Progenitor cell of endocrine pancreas (in vitro differentiated cells): ENCODE data around the gene FGD4. TPM values are rescaled to one million over a fixed set of nuclear protein-coding genes. Genes with fewer than 3 reads are reported as not detected.
A peak's percentile ranks its signal among the peaks of the same experiment; 100 is the strongest.

Experiments used
- DNase-seq: peaks from one replicate; pipeline ENCODE4 v3.0.0; 2021; ENCODE audit warnings: low spot score; ENCODE audit not compliant: unreplicated experiment
- H3K27ac Mint-ChIP-seq: 2 replicates; pipeline ENCODE4 v1.8.0; 2021; ENCODE audit warnings: mild to moderate bottlenecking, moderate library complexity, mixed read lengths
- H3K27me3 Mint-ChIP-seq: 2 replicates; pipeline ENCODE4 v1.8.0; 2021; ENCODE audit warnings: mixed read lengths
- H3K36me3 Mint-ChIP-seq: 2 replicates; pipeline ENCODE4 v1.8.0; 2022; ENCODE audit warnings: mixed read lengths; ENCODE audit not compliant: insufficient read depth
- H3K4me1 Mint-ChIP-seq: 2 replicates; pipeline ENCODE4 v1.8.0; 2021; ENCODE audit warnings: low read depth, mixed read lengths
- H3K4me3 Mint-ChIP-seq: 2 replicates; pipeline ENCODE4 v1.8.0; 2021; ENCODE audit warnings: low read depth, mild to moderate bottlenecking, moderate library complexity, mixed read lengths
- H3K9me3 Mint-ChIP-seq: 2 replicates; pipeline ENCODE4 v1.8.0; 2021; ENCODE audit warnings: low read depth, mixed read lengths
- CTCF ChIP-seq: fragments of 200-600 bp; sonication (generic); IDR thresholded peaks from one replicate; pipeline ENCODE4 v1.5.0; 2021; ENCODE audit warnings: antibody characterized with exemption, mild to moderate bottlenecking; ENCODE audit not compliant: unreplicated experiment
- total RNA-seq: library from RNA; stranded (reverse); gene quantifications from 2 replicates; pipeline ENCODE4 v1.2.1, GENCODE V29; 2021

Gene FGD4
- total RNA-seq, 1 donor from 2014 or later, result 83.8 TPM

- Mint-ChIP-seq H3K36me3 (peaks cover 40% of the 10 kb centered on the region), H3K27me3 (no peaks in the 10 kb centered on the region), H3K9me3 (no peaks in the 10 kb centered on the region), H3K4me3 (no peak overlapping the region), H3K27ac (no peak overlapping the region), H3K4me1 (peaks cover 18% of the 10 kb centered on the region)
- DNase-seq, result no peak
- TF ChIP-seq CTCF, result no peak
These were observed 245.1 kb downstream of the FGD4 start for GRCh38 chr12:32644431-32644830.

DNA sequence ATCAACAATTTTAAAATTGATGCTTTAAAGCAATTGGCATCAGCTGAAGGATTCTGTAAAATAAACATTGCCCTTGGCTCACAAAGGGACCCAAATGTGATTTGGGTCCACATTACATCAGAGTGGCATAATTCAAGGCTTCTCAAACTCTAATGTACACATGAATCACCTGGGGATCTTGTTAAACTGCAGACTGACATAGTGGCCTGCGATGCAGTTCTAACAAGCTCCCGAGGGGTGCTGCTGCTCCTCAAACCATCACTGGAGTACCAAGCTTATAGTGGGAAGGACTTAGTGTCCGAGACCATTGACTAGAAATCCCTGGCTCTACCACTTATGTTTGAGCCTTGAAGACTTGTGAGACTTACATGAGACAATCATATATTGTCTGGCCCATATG is 247.9 kb downstream of the FGD4 start:
- TF ChIP-seq CTCF, result no peak
- Mint-ChIP-seq H3K4me1 (peaks cover 12% of the 10 kb centered on the region), H3K36me3 (peaks cover 20% of the 10 kb centered on the region), H3K9me3 (no peaks in the 10 kb centered on the region), H3K27ac (peak overlapping the region; percentile 34), H3K27me3 (no peaks in the 10 kb centered on the region), H3K4me3 (no peak overlapping the region)
- DNase-seq, result no peak

DNA sequence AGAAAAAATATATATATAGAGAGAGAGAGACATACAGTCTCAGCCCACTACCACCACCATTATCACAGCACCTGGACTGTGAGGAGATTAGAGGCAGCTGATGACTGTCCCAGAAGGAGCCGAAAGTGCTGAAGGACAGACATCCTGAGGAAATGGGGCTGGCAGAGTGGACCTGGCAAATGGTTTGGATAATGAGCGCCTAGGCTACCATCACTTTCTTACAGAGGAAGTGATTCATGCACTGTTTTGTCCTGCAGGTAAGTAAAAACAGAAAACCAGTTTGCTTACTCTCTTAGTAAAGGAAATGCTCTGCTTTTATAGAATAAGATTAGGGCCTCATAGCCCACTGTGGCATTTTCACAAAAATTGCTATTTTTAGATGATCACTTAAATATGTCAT is 251.2 kb downstream of the FGD4 start:
- Mint-ChIP-seq H3K4me3 (no peak overlapping the region), H3K27ac (no peak overlapping the region), H3K9me3 (peaks cover 8% of the 10 kb centered on the region), H3K27me3 (no peaks in the 10 kb centered on the region), H3K4me1 (peaks cover 1% of the 10 kb centered on the region), H3K36me3 (peaks cover 12% of the 10 kb centered on the region)
- TF ChIP-seq CTCF, result no peak
- DNase-seq, result no peak

DNA sequence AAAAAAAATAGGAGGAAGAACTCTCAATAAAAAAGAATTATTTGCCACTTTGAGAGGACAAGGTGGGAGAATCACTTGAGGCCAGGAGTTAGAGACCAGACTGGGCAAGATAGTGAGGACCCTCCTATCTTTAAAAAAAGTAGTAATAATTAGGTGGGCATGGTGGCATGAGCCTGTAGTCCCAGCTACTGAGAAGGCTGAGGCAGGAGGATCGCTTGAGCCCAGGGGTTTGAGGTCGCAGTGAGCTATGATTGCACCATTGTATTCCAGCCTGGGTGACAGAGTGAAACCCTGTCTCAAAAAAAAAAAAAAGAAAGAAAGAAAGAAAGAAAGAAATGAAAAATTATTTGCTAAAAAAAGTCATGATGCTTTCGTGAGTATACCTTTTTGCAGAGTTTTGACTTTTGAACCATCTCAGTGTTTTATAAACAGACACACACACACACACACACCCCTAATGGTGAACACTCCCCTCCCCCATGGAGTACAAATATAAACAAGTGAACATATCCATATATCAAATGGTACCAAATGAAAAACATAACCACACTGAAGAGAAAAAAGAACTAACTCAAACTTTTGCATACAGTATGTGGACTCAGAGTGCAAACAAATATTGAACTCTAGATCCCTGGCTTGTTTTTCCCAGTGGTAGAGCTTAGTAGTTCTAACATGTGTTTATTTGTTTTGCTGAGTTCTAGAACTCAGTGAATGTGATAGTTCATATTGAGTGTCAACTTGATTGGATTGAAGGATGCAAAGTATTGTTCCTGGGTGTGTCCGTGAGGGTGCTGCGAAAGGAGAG is 252.0 kb downstream of the FGD4 start:
- TF ChIP-seq CTCF, result no peak
- H3K4me3 Mint-ChIP-seq, result no peak overlapping the region
- DNase-seq, result no peak
- peaks cover 8% of the 10 kb centered on the region for H3K9me3 Mint-ChIP-seq
- H3K27me3 Mint-ChIP-seq, result no peaks in the 10 kb centered on the region
- H3K4me1 Mint-ChIP-seq, result peaks cover 1% of the 10 kb centered on the region
- H3K36me3 Mint-ChIP-seq, result peaks cover 7% of the 10 kb centered on the region
- H3K27ac Mint-ChIP-seq, result no peak overlapping the region

DNA sequence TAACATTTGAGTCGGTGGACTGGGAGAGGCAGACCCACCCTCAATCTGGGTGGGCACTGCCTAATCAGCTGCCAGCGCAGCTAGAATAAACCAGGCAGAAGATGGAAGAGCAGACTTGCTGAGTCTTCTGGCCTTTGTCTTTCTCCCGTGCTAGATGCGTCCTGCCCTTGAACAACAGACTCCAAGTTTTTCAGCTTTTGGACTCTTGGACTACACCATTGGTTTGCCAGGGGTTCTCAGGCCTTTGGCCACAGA is 252.5 kb downstream of the FGD4 start:
- Mint-ChIP-seq H3K4me1 (peaks cover 1% of the 10 kb centered on the region), H3K4me3 (no peak overlapping the region), H3K9me3 (peaks cover 8% of the 10 kb centered on the region), H3K27ac (no peak overlapping the region), H3K27me3 (no peaks in the 10 kb centered on the region), H3K36me3 (peaks cover 6% of the 10 kb centered on the region)
- DNase-seq, result no peak
- no peak for TF ChIP-seq CTCF
